HG02610 (cell line): Measurements from ENCODE around the gene C6orf47.
A peak's percentile ranks its signal among the peaks of the same experiment; 100 is the strongest.
"Not testable (repeated sequence)": the region's sequence is repeated elsewhere in the genome, so short reads cannot be mapped to it uniquely, and the experiment has no call there.

Experiments
- ATAC-seq: cut with Tn5 transposase; IDR thresholded peaks from one replicate; pipeline ENCODE4 v1.9.1; 2021; ENCODE audit warnings: mild to moderate bottlenecking, moderate library complexity; ENCODE audit not compliant: unreplicated experiment

C6orf47 gene, protein sequence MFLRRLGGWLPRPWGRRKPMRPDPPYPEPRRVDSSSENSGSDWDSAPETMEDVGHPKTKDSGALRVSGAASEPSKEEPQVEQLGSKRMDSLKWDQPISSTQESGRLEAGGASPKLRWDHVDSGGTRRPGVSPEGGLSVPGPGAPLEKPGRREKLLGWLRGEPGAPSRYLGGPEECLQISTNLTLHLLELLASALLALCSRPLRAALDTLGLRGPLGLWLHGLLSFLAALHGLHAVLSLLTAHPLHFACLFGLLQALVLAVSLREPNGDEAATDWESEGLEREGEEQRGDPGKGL

DNA sequence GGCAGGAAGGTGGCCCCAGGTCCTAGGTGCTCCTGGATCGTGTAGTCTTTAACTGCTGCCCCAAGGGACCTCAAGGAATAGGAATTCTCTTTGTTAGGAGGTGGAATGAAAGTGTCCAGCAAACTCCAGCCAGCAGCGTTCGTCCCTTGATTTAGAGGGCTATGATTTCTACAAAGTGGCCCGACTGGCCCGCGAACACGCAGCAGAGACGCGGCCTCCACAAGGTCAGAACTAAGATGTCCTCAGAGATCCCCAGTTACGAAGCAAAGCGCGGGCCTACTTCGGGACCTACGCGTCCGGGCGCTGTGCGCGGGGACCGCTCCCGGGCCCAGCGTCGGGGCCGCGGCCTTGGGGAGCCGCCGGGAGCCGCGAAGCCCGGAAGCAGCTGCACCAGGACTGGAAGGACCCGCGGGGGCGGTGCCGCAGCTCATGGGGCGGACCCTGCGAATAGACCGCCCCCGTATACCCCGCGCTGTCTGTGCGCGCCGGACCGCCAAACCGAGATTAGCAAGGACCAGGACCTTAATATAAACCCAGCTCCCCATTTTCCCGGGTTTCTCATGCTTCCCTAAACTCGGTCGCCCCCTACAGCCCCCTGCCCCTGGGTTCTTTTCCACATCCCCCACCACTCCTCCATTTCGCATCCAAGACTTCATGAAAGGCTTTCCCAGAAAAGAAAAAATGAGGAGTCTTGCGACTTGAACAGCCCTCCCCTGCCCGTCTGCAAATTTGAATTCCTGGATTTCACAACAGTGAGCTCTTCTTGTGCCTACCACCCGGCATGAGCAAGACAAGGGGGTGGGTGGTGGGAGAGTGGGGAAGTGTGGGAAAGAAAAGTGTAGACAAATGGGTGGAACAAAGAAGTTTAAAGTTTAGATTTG lies at the start of gene C6orf47:
C6orf47 (minus strand) TSS at position 398 of the 881 bp plus-strand sequence. CDS start 831 bp downstream, outside the sequence.
- peak; percentile 60 for ATAC-seq

DNA sequence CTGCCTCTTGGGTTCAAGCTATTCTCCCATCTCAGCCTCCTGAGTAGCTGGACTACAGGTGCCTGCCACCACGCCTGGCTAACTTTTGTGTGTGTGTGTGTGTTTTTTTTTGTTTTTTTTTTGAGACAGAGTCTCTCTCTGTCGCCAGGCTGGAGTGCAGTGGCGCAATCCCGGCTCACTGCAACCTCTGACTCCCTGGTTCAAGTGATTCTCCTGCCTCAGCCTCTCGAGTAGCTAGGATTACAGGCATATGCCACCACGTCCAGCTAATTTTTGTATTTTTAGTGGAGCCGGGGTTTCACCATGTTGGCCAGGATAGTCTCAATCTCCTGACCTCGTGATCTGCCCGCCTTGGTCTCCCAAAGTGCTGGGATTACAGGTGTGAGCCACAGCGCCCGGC lies 48.6 kb upstream of the C6orf47 start:
- not testable (repeated sequence) for ATAC-seq

- no peak for ATAC-seq
Observed at GRCh38 chr6:31708224-31708623, 47.6 kb upstream of the C6orf47 start.

GRCh38 chr6:31707701-31708100 lies 47.1 kb upstream of the C6orf47 start:
- ATAC-seq: no peak

DNA sequence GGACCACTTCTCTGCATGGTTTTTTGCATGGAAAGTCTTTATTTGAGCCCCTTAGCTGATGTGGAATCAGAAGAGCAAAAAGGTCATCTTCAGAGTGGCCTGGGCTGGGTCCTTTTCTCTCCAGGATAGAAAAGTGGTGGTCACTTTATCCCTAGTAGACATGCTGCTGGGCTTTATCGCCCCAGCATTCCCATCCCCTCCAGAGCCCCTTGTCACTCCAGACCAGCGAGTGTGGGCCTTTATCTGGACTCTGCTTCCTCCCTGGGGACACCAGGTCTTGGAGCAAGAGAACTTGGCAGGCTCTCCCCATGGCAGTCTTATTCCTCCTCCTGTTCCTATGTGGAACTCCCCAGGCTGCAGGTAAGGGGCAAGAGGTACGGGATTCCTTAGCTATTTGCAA lies 46.0 kb upstream of the C6orf47 start, which contains the start of gene LY6G6F:
LY6G6F (plus strand) TSS at position 268 of the 400 bp plus-strand sequence; CDS start at position 309, 41 bp downstream.
- ATAC-seq: no peak

GRCh38 chr6:31705931-31706330 lies 45.4 kb upstream of the C6orf47 start:
- ATAC-seq: no peak

DNA sequence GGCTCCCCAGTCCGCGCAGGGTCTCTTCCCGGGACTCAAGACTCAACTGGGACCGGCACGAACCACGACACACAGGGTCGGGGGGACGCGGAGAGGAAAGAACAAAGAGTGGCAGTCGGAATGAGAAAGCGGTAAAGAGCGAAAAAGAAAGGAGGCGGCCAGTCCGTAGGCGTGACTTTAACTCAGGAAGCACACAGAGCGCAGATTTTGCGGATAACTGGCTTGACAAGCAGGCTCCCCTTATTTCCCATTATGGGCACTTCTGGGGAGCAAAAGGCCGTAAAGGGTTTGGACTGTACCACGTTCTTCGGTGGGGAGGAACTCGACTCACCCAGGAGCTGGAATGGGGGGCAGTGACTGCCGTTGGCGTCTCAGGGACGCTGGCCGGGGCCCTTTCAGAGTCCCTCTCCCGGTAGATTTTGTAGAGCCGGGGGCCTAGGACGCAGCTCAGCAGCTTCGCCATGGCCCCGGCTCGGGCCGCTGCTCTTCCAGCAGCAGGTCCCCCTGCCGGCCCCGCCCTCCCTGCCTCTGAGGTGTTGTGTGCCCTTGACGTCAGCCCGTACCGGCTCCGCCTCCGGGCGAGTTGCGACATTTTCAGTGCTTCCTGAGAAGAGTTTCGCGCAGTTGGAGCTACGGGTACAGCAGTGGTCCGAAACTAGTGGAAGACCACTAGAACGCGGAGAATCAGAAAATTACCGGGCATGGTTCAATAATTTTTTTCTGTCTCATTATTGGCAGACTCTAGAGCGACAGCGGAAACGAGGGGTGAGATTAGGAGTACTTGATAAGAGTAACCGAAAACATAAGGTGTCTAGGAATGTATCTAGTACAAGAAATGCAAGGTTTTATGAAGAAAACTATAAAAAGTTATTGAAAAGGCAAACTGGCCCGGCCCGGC lies 42.5 kb upstream of the C6orf47 start, which contains the start of gene ABHD16A:
ABHD16A (minus strand) TSS at position 506 of the 898 bp plus-strand sequence; CDS start at position 463, 43 bp downstream.
- ATAC-seq: peak; percentile 92

DNA sequence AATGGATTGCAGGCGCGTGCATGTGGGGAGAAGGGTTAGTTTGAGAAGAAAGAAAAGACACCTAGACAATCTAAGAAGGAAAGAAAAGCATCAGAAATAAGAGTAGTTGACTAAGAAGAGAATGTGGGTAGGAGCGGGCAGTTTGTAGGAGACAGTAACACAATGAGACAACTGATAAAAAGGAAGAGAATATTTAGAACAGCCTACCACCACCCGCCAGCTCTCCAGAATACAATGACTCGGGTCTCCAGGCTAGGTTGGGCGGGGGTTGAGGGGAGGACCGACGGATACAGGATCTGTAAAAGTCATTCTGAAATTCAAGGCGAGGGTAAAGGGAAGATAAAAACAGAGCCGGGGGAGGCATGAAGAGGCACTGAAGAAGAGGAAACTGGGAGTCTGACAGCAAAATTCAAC lies 41.8 kb upstream of the C6orf47 start:
- no peak for ATAC-seq

GRCh38 chr6:31701666-31702404 lies 41.3 kb upstream of the C6orf47 start:
- ATAC-seq: no peak

GRCh38 chr6:31700740-31701401 lies 40.3 kb upstream of the C6orf47 start:
- no peak for ATAC-seq

DNA sequence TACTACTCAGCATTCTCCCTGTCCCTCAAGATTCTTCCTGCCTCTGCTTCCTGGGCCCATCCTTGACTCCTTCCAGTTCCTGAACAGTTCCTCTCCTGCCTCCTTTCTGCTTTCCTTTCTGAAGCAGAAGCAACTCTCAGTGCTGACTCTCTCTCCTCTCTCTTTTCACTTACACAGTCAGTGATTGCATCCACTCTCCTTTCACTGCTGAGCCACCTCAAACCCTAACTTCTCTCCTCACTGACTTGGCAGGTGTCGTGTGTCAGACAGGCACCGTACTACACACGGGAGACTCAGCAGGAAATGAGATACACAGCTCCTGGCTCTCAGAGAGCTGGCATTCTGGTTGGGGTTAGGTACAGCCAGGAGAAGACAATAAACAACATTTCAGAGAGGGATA lies 37.0 kb upstream of the C6orf47 start:
- ATAC-seq: no peak

DNA sequence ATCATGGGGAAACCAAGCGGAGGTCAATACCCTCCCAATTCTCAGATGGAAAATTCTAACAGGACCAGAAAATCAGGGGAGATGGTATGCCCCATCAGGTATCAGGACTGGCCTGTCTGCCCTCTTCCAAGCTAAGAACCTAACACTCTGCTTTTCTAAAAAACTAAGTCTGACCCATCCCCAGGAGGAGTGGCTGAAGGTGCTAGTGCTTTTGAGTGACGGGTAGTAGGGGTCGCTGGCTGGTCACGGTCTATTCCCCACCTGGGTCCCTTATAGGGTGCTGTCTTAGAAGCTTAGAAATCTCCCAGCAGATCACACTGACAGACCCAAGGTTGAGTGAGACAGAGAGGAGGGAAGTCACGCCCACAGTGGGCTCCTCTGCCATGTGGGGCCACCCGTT lies 33.0 kb upstream of the C6orf47 start:
- no peak for ATAC-seq

GRCh38 chr6:31692886-31693285 lies 32.3 kb upstream of the C6orf47 start:
- ATAC-seq: no peak

DNA sequence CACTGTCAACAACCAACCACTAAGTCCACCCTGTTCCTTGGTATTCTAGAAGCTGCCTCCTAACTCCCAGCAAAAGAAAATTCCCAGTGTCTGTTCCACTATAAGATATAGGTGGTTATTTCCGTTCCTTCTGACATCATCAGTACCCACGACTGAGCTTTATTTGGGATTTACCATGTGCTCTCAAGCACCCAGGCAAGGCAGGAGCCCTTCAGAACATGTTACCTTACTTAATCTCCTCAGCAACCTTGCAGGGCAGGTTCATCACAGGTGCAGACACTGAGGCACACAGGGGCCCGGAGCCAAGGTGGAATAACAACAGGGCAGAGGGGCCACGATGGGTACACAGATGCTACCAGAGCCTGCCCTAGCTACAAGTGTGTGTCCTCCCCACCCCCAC lies 31.8 kb upstream of the C6orf47 start:
- ATAC-seq: no peak

DNA sequence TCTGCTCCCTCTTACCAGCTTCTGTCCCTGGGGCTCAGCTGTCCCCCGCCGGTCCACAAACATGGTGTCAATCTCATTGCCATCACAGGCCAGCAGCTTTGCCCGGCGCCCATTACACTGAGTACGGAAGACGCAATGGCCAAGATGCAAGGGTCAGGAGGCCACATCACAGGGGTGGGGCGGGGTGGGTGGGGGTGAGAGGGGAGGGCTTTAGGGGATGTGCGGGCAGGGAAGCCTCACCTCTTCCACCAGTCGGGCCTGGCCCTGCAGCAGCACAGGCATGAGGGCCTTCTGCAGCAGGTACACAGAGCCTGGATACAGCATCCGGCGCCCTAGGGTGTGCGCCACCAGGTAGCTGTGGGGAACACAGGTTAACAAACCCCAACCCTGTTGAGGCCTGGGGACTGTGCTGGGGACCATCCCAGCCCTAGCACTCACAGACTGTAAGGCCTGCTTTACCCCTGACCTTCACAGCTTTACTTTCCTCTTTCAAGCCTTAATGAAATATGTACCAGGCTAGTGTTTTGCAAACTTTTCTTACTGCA lies 31.1 kb upstream of the C6orf47 start:
- ATAC-seq: no peak

DNA sequence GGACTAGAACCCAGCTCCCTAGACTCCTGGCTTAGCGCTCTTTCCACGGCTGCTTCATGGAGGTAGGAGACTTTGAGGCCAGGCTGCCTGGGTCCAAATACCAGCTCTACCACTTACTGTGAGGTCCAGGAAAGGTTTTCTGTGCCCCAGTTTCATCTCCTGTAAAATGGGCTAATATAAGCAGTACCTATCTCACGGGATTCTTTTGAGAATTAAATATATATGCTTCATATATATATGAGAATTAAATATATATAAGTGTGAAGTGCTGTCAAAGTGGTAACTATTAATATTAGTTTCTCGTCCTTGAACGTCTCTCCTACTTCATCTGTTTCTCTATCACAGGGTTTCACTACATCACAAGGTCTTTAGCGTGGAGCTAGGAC lies 30.5 kb upstream of the C6orf47 start:
- ATAC-seq: no peak

DNA sequence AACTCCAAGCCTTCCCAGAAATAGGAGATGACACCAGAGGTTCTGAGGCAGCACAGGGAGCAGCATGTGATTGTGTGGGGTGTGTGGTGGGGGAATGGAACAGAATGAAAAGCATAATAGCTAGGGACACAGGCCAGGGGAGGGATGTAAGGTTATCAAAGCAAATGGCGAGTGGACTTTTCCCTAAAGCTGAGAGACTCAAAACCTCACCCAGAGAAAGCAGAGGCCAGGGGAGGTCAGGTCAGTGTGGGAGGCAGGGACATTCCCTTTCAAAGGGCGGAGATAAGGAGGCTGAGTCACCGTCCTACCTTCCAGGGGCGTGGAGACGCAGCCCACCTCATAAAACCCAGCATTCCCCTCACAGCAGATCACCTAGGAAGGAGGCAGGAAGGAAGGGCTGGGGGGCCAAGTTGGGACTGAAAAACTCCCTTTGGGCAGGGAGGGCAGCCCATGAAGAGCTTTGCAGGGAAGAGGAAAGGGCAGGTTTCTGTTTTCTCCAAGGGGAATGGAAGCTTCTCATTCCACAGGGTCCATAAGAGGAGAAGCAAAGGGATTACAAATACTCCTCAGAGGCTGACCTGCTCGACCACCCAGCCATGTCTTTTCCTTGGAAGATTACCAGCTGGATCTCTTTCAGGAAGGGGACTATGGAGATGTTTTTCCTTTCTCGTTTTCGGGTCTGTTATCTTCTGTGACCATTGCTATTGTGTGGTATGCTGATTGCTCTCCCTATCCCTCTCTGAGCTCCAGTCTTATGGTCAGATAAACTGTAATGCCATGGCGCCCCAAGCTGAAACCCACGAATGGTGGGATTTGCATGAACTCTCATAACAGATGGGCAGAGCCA lies 29.9 kb upstream of the C6orf47 start:
- ATAC-seq: no peak
